GM10847 (cell line): Measurements from ENCODE around the gene FHIT.

Source experiments
- POLR2A ChIP-seq: IDR thresholded peaks from 2 replicates; pipeline ENCODE4 v1.6.1; 2011; ENCODE audit not compliant: insufficient read length; ENCODE audit errors: extremely low read depth

Gene FHIT

DNA sequence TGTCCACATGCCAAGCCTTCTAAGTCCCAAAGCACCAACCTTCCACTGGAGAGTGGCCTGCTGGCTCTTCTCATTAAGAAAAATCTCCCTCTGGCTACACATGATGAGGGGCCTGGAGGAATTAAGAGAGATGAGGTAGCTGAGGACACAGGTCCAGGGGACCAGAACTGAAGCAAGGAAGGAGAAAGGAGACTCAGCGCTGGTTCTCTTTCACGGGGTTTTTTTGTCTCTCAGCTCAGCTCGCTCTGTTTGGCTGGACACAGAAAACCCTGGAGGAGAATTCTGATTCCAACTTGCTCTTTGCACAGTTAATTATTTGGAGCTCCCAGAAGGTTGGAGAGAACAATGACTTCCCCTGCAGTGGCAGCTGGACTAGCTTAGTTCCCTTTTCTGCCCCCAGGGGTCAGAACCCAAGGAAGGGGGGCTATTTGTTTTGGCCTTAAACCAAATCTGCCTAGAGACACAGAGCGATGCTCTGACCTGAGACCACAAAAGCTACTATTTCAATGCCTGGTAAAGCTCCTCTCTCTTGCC lies 507.6 kb downstream of the FHIT start:
- TF ChIP-seq POLR2A, result no peak

DNA sequence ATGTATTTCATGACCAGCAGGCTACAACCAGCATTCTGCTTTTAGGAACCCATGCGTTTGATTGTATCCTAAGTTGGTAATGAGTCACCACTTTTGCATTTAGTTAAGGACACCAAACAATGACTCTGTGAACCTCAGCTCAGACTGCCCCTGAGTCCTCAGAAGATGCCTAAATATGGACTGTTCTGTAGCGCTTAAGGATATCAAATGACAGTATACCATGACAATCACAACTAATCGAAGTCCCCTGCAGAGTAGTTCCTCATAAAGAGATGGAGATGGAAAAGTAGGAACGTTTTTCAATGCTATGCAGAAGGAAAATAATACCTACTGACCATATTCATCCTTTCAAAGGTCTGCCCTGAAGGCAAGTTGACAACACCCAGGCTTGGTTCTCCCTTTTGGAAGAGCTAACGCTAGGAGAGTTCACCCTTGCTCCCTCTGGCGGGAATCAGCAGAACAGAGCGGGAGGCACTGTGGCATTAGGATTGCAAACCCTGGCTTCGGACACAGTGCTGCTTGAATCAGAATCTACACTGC lies 508.6 kb downstream of the FHIT start:
- TF ChIP-seq POLR2A, result no peak

DNA sequence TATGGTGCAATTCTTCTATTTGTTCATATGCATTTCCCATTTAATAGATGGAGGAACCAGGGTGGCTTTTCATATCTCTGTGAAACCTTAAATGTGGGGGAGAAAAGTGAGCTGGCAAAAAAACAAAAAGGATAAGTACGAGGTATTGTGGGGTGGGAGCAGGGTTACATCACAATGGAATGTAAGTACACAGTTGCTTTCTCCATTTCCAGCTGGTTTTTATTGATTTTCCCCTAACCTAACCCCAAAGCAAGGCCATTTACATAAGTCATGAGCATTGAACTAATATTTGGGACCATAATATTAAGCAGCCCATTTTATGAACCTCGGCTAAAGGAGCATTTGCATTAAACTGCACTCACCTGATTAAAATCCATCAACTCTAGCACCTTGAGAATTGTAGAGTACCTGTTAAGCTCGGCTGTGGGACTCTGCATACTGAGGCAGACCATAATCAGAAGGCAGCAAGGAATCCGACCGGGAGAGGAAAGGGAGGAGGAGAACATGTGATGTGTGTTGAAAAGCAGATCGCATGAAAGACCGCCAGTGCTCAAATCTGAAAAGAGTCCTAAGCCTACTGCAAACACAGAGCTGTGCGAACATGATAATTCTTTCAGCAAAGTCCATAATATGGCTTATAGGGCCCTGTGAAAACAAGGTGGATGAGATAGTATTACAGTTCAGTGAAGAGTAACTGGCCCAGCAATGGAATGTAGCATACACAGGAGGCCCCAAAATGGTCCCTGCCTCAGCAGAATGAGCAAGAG lies 513.4 kb downstream of the FHIT start:
- TF ChIP-seq POLR2A, result no peak

DNA sequence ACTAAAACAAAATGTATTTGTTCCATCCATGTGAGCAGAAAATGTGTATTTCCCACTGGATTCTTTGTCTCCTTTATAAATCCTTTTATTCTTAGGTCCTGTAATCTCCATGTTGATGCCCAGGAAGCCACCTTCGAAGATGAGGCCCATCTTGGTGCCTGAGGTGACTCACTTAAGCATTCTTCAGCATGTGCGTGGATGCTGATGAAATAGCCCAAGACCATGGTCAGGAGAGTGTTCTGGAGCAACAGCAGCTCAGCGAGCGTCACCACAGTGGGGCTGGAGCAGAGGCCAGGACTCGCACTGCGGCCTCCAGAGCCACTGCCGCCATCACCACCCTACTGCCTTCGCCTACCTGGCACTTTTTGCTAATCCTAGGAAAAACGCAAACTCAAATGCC lies 520.9 kb downstream of the FHIT start:
- no peak for TF ChIP-seq POLR2A

DNA sequence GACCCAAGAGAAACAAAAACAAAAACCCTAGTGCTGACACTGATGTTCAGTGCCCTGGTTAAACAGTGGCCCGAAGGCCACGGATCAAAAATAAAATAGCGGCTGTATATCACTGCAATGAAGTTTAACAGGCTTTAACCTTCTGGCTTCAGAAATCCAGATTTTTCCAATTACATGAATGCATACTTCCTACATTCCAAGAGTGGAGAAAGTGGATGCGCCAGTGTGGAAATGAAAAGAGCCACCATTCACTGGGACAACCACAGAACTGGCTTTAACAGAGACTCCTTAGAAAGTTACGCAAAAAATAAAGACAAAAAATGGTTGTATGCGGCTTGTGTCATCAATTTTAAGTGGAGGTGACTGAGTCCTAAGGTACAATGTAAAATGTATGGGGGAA lies 522.2 kb downstream of the FHIT start:
- no peak for TF ChIP-seq POLR2A

DNA sequence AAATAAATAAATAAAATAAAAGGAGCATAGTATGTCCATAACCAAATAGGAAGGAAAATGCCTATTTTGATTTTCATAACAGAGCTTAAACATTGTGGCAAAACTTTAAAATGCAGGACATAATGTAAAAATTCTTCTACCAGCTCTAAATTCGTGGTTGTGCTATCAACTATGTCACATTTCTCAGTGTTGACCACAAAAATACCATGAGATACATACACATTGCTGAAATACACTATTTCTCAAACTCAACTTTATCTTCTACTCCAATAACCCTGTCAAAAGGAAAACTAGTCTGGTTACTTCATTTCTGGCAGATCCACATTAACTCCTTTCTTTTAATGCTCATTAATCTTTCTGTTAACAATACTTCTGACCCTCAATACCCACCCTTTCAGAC lies 523.2 kb downstream of the FHIT start:
- no peak for TF ChIP-seq POLR2A

GRCh38 chr3:60720736-60721135 lies 530.5 kb downstream of the FHIT start:
- no peak for TF ChIP-seq POLR2A

- TF ChIP-seq POLR2A, result no peak
Measured at GRCh38 chr3:60716573-60716972, 534.7 kb downstream of the FHIT start.

DNA sequence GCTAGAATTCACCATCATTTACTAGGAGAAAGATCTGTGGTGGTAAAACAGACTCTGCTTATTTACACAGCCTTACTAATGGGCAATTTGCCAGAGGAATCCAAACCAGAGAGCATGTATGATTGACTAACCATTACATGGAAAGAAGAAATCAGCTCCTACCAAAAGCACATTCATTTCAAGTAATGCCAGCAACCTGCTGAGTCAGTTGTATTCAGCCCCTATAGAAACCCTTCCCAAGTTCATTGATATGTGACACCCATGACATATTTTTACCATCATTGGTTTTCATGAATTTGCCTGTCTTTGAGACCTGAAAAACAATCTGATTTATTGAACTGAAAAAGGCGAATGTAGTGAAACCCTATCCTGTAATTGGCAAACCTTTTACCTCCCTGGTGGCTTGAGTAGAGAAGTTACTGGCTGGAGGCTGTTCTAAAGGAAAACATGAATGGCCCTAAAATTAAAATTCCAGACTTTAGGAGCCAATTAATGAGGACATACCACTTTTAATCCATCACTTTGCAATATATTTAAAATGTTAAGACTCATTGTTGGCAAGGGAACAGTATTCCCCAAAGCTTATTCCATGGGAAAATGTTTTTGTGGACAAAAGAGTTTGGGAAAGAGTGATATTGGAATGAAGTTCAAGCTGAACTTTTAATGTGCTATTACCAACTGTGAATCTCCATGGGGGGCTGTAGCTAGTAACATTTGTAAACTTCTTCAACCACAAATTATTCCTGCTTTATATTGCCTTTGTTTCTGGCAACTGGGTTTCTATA lies 542.9 kb downstream of the FHIT start:
- no peak for TF ChIP-seq POLR2A

- no peak for TF ChIP-seq POLR2A
Measured at GRCh38 chr3:60707452-60708020, 543.7 kb downstream of the FHIT start.

DNA sequence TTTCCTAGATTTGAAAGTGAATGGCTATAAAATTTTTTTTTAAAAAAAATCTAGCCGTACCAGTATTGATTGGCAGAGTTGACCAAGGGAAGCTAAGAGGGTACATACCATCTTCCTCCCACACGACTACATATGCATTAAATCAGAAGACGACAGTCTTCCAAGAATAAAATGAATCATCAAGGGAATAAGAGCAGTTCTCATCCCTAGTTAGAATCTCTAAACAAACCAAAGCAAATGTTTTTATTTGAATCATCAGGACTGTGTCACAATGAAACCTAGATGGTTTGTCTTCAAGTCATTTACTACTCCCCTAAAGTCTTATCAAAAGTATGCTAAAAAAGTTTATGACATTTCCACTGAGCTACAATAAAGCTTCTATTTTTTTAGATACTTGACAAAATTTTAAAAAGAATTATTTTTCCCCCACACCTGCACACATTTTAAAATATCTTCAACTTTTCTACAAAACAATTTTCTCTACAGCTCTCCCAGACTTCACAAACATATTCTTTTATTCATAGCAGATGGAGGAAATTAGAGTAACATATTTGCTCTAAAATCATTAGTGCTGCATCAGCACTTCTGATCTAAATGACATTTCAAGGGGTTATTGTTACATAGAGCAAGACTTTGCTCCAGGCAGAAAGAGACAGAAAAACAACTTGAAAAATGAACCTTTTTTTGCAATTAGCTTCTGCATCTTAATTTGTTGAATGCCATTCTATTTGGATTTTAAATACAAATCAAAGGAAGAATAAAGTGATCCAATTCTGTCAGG lies 547.1 kb downstream of the FHIT start:
- TF ChIP-seq POLR2A, result no peak

DNA sequence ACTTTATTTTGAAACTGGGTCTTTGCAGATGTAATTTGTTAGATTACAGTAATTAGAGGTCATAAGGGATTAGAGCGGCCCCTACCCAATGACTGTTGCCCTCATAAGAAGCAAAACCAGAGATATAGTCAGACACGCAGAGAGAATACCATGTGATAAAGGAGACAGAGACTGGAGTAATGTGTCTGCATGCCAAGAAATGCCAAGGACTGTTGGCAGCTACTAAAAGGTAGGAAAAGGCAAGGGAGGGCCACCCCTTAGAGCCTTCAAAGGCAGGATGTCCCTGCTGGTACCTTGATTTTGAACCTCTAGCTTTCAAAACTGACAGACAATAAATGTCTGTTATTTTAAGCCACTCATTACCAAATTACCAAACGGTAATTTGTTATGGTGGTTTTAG lies 548.2 kb downstream of the FHIT start:
- no peak for TF ChIP-seq POLR2A

DNA sequence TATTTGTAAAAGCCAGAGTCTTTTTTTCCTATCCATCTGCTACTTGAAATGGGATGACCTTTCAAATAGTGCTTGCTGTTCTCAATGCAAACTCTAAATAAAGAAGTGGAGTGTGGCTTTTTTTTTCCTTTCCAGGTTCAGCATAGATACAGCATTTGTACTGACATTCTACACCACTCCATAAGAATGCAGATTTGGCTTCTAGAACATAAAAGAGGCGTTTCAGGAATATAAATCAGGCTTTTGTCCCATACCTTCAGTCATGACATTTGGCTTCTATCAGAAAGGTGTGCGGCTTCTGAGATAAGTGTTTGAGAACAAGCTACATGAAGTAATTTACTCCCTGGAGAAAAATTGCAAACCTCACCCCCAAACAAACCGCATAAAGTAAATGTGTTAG lies 553.1 kb downstream of the FHIT start:
- no peak for TF ChIP-seq POLR2A

GRCh38 chr3:60697132-60697531 lies 554.1 kb downstream of the FHIT start:
- no peak for TF ChIP-seq POLR2A
